K562 (cell line): ENCODE measurements around the gene TXLNA. TPM values are rescaled to one million over a fixed set of nuclear protein-coding genes. Genes with fewer than 3 reads are reported as not detected.

Experiments
- ATAC-seq: fragments of 200-7000 bp; cut with Tn5 transposase; 3 replicates; pipeline ENCODE4 v1.9.1; 2020; ENCODE audit warnings: moderate library complexity
- BruUV-seq: library from RNA; stranded (reverse); fragments of 400-500 nt; replicated peaks from 2 replicates; lab custom pipeline; 2021; lab: Mats Ljungman, UMichigan
- CTCF ChIA-PET: fragments of 300-600 bp; formaldehyde crosslinking; extraction: SDS; loops from one replicate; lab custom pipeline; 2021; ENCODE audit warnings: low intra/inter-chr PET ratio; lab: Yijun Ruan, JAX
- POLR2A ChIA-PET: fragments of 300-600, 350-650 bp; sonication (Branson Sonifier 250); formaldehyde crosslinking; extraction: SDS; loops from one replicate; lab custom pipeline; 2021; ENCODE audit warnings: antibody characterized with exemption, inconsistent platforms; lab: Yijun Ruan, JAX
- DNase-seq, 4 experiments: peaks; one replicate each; pipeline versions ENCODE4 v3.0.0 to v3.0.0-alpha.2; 2011 to 2018; ENCODE audit warnings: low spot score in 3 of 4, mixed read lengths in 3 of 4; ENCODE audit errors: extremely low read depth in 1 of 4
- FAIRE-seq: peaks from 2 replicates; lab custom pipeline; 2011; peaks lifted over from hg19 to GRCh38; lab: Jason Lieb, UNC
- H2AFZ ChIP-seq: 2 replicates; pipeline ENCODE4 v1.6.0; 2011; ENCODE audit warnings: low read depth, low read length, control low read depth, inconsistent platforms
- H3K27ac ChIP-seq: fragments of 200-600 bp; 3 replicates; pipeline ENCODE4 v1.8.0; 2011; ENCODE audit warnings: low read depth, mild to moderate bottlenecking, control low read depth, inconsistent platforms, low read length, moderate library complexity, mixed read lengths; ENCODE audit errors: extremely low read depth
- H3K27me3 ChIP-seq, 2 experiments: fragments of 300-600 bp in 1 of 2; 2 replicates in 1 of 2; 3 replicates in 1 of 2; pipeline versions ENCODE4 v1.6.0 to v1.8.0; 2011; ENCODE audit warnings: inconsistent platforms in 2 of 2, low read length in 2 of 2, mild to moderate bottlenecking in 1 of 2, mixed read lengths in 1 of 2, moderate library complexity in 1 of 2; ENCODE audit not compliant: control insufficient read depth in 2 of 2, insufficient read depth in 2 of 2
- H3K36me3 ChIP-seq: fragments of 300-600 bp; 3 replicates; pipeline ENCODE4 v1.8.0; 2011; ENCODE audit warnings: mild to moderate bottlenecking, low read length, inconsistent platforms; ENCODE audit not compliant: control insufficient read depth, insufficient read depth
- H3K4me1 ChIP-seq, 2 experiments: fragments of 200-600 bp in 1 of 2; replicated peaks in 1 of 2; 2 replicates in 1 of 2; 3 replicates in 1 of 2; pipeline versions ENCODE4 v1.5.1 to v1.8.0; 2011; ENCODE audit warnings: inconsistent platforms in 2 of 2, low read length in 2 of 2, mild to moderate bottlenecking in 1 of 2, mixed read lengths in 1 of 2, moderate library complexity in 1 of 2; ENCODE audit not compliant: control insufficient read depth in 2 of 2, insufficient read depth in 2 of 2
- H3K4me2 ChIP-seq: 2 replicates; pipeline ENCODE4 v1.6.1; 2011; ENCODE audit warnings: low read length, control low read depth, inconsistent platforms, mixed read lengths; ENCODE audit not compliant: insufficient read depth
- H3K4me3 ChIP-seq: fragments of 200-600 bp; sonication (generic), shearing (Covaris generic); 2 replicates; pipeline ENCODE4 v1.5.1; 2016; ENCODE audit warnings: control low read depth, inconsistent platforms
- H3K79me2 ChIP-seq: fragments of 200-600 bp; 3 replicates; pipeline ENCODE4 v1.8.0; 2011; ENCODE audit warnings: low read length, inconsistent platforms; ENCODE audit not compliant: control insufficient read depth, insufficient read depth
- H3K9ac ChIP-seq, 2 experiments: 2 replicates each; pipeline versions ENCODE4 v1.6.0 to v1.6.1; 2011; ENCODE audit warnings: low read depth in 2 of 2, low read length in 2 of 2, control low read depth in 1 of 2, inconsistent platforms in 1 of 2, mild to moderate bottlenecking in 1 of 2, mixed read lengths in 1 of 2; ENCODE audit not compliant: insufficient read depth in 1 of 2
- H3K9me1 ChIP-seq: one replicate; pipeline ENCODE4 v1.6.0; 2011; ENCODE audit warnings: inconsistent platforms, mild to moderate bottlenecking, low read length, moderate library complexity; ENCODE audit not compliant: control insufficient read depth, insufficient read depth
- H3K9me3 ChIP-seq: replicated peaks from 2 replicates; pipeline ENCODE4 v1.5.1; 2011; ENCODE audit warnings: low read depth, low read length, inconsistent platforms; ENCODE audit not compliant: control insufficient read depth, insufficient read depth
- H4K20me1 ChIP-seq: replicated peaks from 2 replicates; pipeline ENCODE4 v1.6.1; 2011; ENCODE audit warnings: low read length, inconsistent platforms, mixed read lengths; ENCODE audit not compliant: control insufficient read depth, insufficient read depth
- GABPB1 ChIP-seq: sonication (generic); formaldehyde crosslinking; IDR thresholded peaks from 2 replicates; pipeline ENCODE4 v1.8.0; 2022; ENCODE audit warnings: mild to moderate bottlenecking, missing genetic modification reagents
- HBP1 ChIP-seq: fragments of 450-650 bp; formaldehyde crosslinking; IDR thresholded peaks from 2 replicates; pipeline ENCODE4 v1.4.0; 2022; ENCODE audit warnings: missing genetic modification characterization
- HMGN3 ChIP-seq: IDR thresholded peaks from 2 replicates; pipeline ENCODE4 v1.6.1; 2011; ENCODE audit warnings: borderline replicate concordance, low read depth, mild to moderate bottlenecking, mixed read lengths, low read length; ENCODE audit not compliant: insufficient read length; ENCODE audit errors: extremely low read depth
- KAT7 ChIP-seq: sonication (generic); formaldehyde crosslinking; IDR thresholded peaks from 2 replicates; pipeline ENCODE4 v1.8.0; 2022; ENCODE audit warnings: missing genetic modification reagents, mild to moderate bottlenecking, borderline replicate concordance
- MAX ChIP-seq: sonication (generic); formaldehyde crosslinking; IDR thresholded peaks from 2 replicates; pipeline ENCODE4 v1.9.0; 2022; ENCODE audit warnings: mild to moderate bottlenecking, missing genetic modification reagents
- MYC ChIP-seq, 2 experiments: fragments of 250-450 bp in 1 of 2; sonication (Bioruptor Pico) in 1 of 2; IDR thresholded peaks; 2 replicates each; pipeline versions ENCODE4 v1.5.1 to v1.6.1; 2012 to 2021; ENCODE audit warnings: low read depth in 2 of 2, borderline replicate concordance in 1 of 2, improper control_type of control experiment in 1 of 2, low read length in 1 of 2, mild to moderate bottlenecking in 1 of 2, moderate library complexity in 1 of 2
- NFE2 ChIP-seq: IDR thresholded peaks from 2 replicates; pipeline ENCODE4 v1.6.1; 2014; ENCODE audit warnings: antibody characterized with exemption, low read depth
- OTX1 ChIP-seq: fragments of 450-650 bp; formaldehyde crosslinking; IDR thresholded peaks from 2 replicates; pipeline ENCODE4 v1.4.0; 2022; ENCODE audit warnings: mild to moderate bottlenecking
- POLR2A ChIP-seq: fragments of 450-650 bp; conservative IDR thresholded peaks from 2 replicates; pipeline ENCODE4 v1.6.1; 2016
- POLR2AphosphoS2 ChIP-seq: IDR thresholded peaks from 2 replicates; pipeline ENCODE4 v1.6.1; 2012; ENCODE audit warnings: low read length, improper control_type of control experiment
- POLR2H ChIP-seq: IDR thresholded peaks from 2 replicates; pipeline ENCODE4 v1.6.1; 2016; ENCODE audit warnings: missing genetic modification characterization, low read depth, mild to moderate bottlenecking, control low read depth, missing compliant biosample characterization, moderate library complexity
- ZBTB26 ChIP-seq: fragments of 450-650 bp; formaldehyde crosslinking; IDR thresholded peaks from 2 replicates; pipeline ENCODE4 v1.4.0; 2022; ENCODE audit warnings: missing genetic modification characterization
- ZBTB9 ChIP-seq: fragments of 450-650 bp; formaldehyde crosslinking; IDR thresholded peaks from 2 replicates; pipeline ENCODE4 v1.4.0; 2020; ENCODE audit warnings: mild to moderate bottlenecking, moderate library complexity
- WGBS: fragments of 100-300 bp; shearing (Covaris generic); methylation state at CpG from one replicate; pipeline ENCODE4 v1.1.6; 2016; ENCODE audit warnings: low coverage, mixed read lengths; ENCODE audit not compliant: insufficient coverage; ENCODE audit errors: missing lambda C conversion rate; 5-methylcytosine and 5-hydroxymethylcytosine counted together
- in situ Hi-C: fragments of 300-500 bp; cut with MboI; formaldehyde crosslinking; loops from 4 replicates; pipeline ENCODE4 v1.15.0; 2018; ENCODE audit warnings: inconsistent platforms, mixed read lengths
- intact Hi-C: fragments of 100-400 bp; cut with micrococcal nuclease; formaldehyde crosslinking; loops from 2 replicates; pipeline ENCODE4 v1.14.2; 2022
- polyA plus RNA-seq, 8 experiments: library from polyadenylated mRNA; depleted of rRNA in 4 of 8; stranded (reverse) in 5 of 8; unstranded in 3 of 8; fragments of >200 nt; fragmentation: Nextera tagmentation in 2 of 8; fragmentation: Illumina TruSeq in 1 of 8; extraction: Ambion mirVana in 2 of 8; extraction: Trizol in 1 of 8; gene quantifications; 2 replicates each; pipeline versions ENCODE4 v1.2.1 to v1.2.3, GENCODE V29; 2011 to 2014; ENCODE audit warnings: inconsistent platforms in 1 of 8, missing spikeins in 1 of 8
- total RNA-seq, 7 experiments: library from RNA; depleted of rRNA in 6 of 7; stranded (reverse); fragments of >200 nt in 6 of 7; fragmentation: Illumina TruSeq in 2 of 7; extraction: Trizol in 2 of 7; gene quantifications; 2 replicates each; pipeline versions ENCODE4 v1.2.1 to v1.2.3, GENCODE V29; 2011 to 2021; ENCODE audit warnings: low replicate concordance in 1 of 7
- TF ChIP-seq, protein P1 (sequence below): fragments of 250-450 bp; sonication (Bioruptor Pico); IDR thresholded peaks from 2 replicates; pipeline ENCODE4 v1.4.0; 2020

Gene TXLNA
- total and polyA plus RNA-seq, 9 of the 15 experiments (the other 6 are each of a cell fraction or from before 2014, with no cell fraction given), result 9.2 to 54.5 (median 39.3) TPM

GRCh38 chr1:32198237-32199042, 19.0 kb downstream of the TXLNA start:
- H3K9ac ChIP-seq, result peak overlapping the region in 1 of 2 experiments; percentile 1; a peak in 1 of 4 replicates
- H4K20me1 ChIP-seq, result no peaks in the 10 kb centered on the region; the same call in none of the 2 replicates
- CTCF ChIA-PET, result no interaction called here
- no TSS peak for BruUV-seq
- peaks cover 51% of the 10 kb centered on the region for H3K36me3 ChIP-seq
- no peak overlapping the region for H3K4me3 ChIP-seq
- DNase-seq (no peak), ATAC-seq (no peak), FAIRE-seq (no peak)
- WGBS, result 76% methylated on average over 3 of the region's 3 CpGs
- intact Hi-C loops, result no loop called here
- in situ Hi-C loops, result no loop called here
- POLR2A ChIA-PET, result interaction anchor here (0.7 to 10.8 kb wide), 12 partner anchors 10 to 133 kb away, joined by 3 to 201 read pairs (median 4); partner anchors contain the start of genes DCDC2B, IQCC, KPNA6 and TXLNA
- H3K27ac ChIP-seq, result no peak overlapping the region; the same call in 2 of the 3 replicates
- H3K9me3 ChIP-seq, result no peaks in the 10 kb centered on the region
- H3K4me2 ChIP-seq, result no peak overlapping the region
- no peaks in the 10 kb centered on the region for H3K27me3 ChIP-seq
- peaks cover 3% of the 10 kb centered on the region for H3K9me1 ChIP-seq
- peaks cover 13% of the 10 kb centered on the region; the same call in 2 of the 3 replicates for H3K79me2 ChIP-seq
- no peak overlapping the region for H2AFZ ChIP-seq
- peaks cover 16 to 39% of the 10 kb centered on the region in 2 experiments for H3K4me1 ChIP-seq
- TF ChIP-seq ZBTB9 (CRISPR knock-in tag), result 0 out of 2 replicates have a peak, but pooled peaks have one; percentile 25
- peak; percentile 87; the same call in 1 of the 2 replicates for TF ChIP-seq POLR2AphosphoS2
- TF ChIP-seq, protein P1, sequence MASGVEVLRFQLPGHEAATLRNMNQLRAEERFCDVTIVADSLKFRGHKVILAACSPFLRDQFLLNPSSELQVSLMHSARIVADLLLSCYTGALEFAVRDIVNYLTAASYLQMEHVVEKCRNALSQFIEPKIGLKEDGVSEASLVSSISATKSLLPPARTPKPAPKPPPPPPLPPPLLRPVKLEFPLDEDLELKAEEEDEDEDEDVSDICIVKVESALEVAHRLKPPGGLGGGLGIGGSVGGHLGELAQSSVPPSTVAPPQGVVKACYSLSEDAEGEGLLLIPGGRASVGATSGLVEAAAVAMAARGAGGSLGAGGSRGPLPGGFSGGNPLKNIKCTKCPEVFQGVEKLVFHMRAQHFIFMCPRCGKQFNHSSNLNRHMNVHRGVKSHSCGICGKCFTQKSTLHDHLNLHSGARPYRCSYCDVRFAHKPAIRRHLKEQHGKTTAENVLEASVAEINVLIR (CRISPR knock-in tag), result no peak
- TF ChIP-seq NFE2, result no peak
- TF ChIP-seq GABPB1 (CRISPR knock-in tag), result 0 out of 2 replicates have a peak, but pooled peaks have one; percentile 22
- no peak for TF ChIP-seq HMGN3
- peak; percentile 89 for TF ChIP-seq HBP1 (CRISPR knock-in tag)
- TF ChIP-seq MYC (IDR thresholded peaks at IDR 0.05; ENCODE audit: low read depth, low read length), result no peak
- 0 out of 2 replicates have a peak, but pooled peaks have one; percentile 21 for TF ChIP-seq MYC (CRISPR knock-in tag; IDR thresholded peaks at IDR 0.05; ENCODE audit: borderline replicate concordance, low read depth)
- TF ChIP-seq ZBTB26 (CRISPR knock-in tag), result 0 out of 2 replicates have a peak, but pooled peaks have one; percentile 54
- TF ChIP-seq OTX1 (CRISPR knock-in tag), result peak; percentile 68; the same call in 1 of the 2 replicates
- 0 out of 2 replicates have a peak, but pooled peaks have one; percentile 37 for TF ChIP-seq KAT7 (CRISPR knock-in tag)
- peak; percentile 22; the same call in 1 of the 2 replicates for TF ChIP-seq MAX
- peak; percentile 71 for TF ChIP-seq POLR2A
- 0 out of 2 replicates have a peak, but pooled peaks have one; percentile 11 for TF ChIP-seq POLR2H (tag)
